Measurements from ENCODE around the gene RBMS3.

The RBMS3 gene

DNA sequence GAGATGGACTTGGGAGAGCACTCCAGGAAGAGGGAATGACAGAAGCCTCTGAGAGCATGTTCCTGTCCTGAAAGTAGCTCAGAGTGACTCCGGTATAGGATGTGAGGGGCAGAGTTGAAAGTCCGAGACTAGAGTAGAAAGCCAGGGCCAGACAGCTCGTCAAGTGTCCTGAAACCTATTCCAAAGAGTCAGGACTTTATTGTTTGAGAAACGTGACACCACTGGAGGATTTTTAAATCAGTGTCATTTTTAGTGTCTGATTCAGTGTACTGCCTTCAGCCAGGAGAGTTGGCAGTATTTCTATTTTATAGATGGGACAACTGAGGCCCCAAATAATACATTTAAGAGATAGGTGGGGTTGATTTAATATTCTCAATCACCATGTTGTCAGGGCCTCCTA, 1.6 kb upstream of the RBMS3 start:
- no peak for DNase-seq

DNA sequence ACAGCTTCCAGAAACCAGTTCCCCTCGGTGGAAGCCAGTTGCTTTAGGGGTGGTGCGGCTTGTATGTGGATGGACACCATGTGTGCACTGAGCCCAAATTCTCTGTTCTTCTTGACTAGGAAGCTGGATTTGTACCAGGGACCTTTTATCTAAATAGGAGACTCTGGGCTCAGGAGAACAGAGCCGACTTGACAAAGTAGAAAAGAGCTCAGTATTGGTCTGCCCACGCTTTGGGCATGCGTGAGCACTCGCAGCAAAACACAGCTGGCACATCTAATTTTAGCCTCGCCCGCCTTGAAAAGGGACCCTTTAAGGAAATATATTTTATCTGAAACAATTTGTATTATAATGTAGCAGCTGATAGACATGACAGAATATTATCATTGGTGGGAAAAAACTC, 1.1 kb upstream of the RBMS3 start:
- DNase-seq, result no peak

DNA sequence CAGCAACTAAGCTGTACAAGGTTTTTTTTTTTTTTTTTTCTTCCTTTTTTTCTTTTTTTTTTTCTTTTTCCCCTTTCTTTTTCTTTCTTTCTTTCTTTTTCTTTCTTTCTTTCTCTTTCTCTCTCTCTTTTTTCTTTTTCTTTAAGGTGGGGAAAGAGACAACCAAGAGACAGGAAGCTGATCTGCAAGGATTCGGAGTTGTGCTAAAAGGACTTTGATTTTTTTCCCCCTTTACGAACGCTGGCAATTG, 148 bp downstream of the RBMS3 start:
- DNase-seq, result no peak

DNA sequence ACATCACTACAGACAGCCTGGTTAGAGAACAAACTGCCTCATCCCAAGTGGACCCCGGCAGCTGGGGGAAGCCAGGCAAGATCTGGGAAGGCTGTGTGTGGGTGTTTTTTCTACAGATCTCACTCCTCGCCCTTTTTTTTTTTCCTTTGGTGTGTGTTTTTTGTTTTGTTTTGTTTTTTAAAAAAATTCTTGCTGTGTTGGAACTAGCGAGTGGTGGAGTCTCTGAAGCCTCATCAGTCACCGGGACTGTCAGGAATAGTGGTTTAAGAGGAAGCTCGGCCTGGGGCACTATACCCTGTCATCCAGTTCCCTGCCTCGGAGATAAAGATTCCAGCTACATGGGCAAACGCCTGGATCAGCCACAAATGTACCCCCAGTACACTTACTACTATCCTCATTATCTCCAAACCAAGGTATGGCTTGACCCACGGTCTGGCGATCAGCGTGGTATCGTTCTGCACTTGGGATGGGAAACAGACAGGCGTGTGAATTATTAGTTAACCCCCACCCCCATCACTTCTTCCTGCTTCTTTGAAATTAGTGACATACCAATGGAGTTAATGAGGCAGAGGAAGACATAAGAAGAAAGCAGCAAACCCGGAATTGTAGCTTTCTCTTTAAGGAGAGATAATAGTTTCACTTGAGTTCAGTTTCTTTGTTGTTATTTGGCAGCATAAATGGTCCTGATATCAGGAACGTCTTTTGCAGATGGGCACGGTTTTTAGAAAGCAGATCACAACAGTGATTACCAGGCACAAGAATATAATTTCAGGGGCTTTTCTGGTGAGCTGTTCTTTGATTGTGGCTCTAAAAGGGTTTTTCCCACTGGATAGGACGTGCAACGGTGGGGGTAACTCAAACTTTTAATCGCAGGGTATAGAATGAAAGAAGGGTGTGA, 722 bp downstream of the RBMS3 start:
- peak; percentile 1 for DNase-seq

DNA sequence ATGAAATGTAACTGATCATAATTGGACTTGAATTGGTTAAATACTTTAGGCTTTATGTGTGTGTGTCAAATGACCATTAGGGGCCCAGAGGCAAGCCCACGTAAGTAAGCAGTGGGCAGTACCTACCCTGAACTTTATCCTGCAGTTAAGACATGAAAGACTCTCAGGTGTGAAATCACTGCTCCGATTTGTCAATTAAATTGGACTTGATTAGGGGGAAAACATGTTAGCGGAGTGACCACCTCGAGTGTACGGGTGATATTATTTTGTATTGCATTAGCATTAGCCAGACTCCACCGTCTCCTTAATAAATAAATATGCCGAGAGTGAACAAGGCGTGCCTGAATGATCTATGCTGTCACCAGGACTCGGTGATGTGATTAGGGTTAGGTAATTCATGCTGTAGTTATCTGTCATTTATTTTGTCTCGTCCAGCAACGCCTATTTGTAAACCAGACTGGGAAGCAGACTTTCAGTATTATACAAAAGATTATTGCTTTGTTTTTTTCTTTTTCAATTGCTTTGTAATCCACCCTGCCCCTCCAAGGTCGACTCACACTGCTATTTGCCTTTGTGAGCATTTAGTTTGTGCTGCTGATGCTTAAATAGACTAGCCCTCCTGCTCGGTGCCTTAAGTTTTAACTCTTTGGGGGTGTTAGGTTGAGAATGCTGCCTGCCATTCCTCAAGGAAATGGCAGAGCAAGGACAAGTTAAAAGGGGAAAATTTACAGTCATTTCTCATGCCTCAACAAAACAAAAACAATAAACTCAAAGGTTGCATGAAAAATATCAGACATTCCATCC, 1.8 kb downstream of the RBMS3 start:
- DNase-seq, result no peak

DNA sequence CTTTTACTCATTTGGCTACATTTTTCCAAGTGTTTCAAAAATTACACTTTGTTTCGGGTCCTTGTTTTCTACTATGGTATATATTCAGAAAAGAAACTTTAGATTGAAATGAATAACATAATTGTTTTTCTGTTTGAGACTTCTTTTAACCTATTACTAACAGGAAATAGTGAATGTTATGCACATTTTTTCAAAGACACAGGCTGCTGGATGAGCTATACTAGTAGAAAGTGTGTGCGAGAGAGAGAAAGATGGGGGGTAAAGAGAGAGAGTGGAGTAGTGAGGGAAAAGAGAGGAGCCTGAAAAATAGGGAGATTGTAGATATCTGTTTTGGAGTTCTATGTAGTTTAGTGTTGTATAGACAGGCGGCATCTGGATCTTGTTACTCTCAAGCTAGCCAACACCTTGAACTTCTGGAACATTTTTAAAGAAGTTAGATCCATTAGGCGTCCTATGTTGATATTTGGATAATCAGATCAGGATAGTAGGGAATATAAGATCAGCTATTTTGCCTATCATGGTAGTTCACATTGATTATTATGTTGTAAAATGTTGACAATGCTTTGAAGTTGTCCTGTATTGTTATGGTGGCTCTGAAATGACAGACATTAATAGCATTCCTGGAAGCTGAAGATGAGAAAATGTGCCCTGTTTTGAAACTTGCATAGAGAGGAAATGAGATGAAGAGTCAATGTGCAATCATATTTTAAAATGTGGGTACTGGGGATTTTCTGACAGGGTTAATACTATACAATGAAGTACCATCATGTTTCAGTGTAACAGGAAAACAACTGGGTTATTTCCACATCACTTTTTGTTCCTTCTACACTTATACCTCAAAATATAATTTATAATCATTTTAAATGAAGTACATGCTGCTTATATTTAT, 2.6 kb downstream of the RBMS3 start:
- no peak for DNase-seq

DNA sequence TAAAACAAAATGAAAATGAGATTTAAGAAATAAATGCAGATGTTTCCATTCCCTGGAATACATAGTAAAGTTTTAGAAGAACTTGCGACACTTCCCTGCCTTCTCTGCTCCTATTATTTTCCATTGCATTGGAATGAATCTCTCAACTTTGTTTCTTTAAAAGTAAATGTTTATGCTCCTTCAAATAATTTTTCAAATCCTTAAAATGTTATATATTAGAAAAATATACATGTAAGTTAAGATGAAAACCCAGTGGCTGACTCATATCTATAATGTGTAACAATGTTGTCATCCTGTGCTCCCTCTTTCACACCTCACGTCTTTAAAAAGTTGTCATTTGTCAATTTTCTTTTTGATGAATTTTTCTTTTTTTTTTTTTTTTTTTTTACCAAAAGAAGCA, 3.6 kb downstream of the RBMS3 start:
- no peak for DNase-seq

DNA sequence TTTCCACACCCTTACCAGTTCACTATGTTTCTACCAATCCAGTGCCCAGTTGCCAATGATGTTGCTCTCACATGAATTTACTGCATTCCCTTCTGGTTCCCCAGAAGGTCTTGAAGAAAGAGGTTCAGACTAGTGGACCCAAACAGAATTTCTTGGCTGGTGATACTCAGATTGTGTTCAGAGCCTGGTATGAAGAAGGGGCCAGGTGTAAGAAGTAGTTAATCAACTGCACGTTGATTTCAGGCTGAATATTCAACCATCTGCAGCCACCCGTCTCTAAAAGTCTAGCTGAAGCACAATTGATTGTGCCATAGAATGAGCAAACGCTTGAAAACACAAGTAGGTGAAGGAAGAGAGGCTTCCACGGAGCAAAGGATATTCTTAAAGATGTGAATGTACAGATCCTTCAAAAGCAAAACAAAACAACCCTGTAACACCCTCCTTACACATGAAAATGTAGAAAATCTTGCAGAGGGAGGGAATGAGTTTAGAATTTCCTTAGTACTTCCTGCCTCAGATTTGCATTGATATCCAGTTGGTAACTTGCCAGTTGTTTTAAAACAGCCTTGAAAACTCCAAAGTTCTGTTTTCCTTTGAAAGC, 4.7 kb downstream of the RBMS3 start:
- DNase-seq, result no peak

DNA sequence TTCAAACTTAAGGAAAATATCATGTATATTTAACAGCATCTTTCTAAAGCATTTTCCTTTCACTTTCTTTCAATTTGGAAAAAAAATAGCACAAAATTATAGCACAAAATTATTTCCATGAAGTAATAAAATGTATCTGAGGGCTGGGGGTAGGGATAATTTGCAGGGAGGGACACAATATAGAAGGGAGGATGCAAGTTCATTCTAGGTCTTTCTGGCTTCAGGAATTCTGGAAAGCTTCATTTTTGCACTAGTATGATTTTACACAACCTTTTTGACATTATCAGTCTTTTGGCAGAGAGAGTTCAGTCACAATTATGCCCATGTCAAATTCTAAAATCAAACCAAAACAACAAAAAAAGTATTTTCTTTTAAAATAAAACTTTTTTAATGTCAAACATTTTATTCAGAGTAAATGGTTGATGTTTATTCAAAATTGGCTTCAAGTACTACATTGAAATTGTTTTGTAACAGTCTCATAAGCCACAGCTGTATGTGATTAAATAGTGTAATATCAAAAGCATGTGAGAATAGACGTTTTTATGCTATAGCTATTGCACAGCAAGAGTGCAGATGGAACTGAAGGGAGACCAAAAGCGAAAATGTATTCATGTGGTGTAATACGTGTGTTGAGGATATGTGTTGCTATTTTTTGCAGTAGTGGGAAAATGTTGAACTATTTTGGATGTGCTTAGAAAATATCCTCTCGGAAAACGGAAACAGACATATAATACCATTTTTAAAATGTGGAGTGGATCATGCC, 5.8 kb downstream of the RBMS3 start:
- no peak for DNase-seq

DNA sequence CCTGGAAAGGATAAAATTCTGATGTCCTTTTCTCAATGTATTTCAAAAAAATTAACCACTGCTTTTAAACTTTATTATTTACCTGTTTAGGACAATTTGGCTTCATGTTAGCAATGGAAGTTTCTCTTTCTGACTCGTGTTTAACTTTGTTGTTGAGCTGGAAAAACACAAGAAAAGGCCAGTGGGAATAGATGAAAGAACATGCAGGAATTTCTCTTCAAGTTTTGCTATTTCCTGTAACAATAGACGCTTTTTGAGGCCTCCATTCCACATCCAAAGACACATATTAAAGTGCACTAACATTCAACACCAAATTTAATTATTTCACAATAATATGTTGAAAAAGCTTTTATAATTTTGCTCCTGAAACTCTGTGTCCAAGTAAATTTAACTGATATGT, 9.7 kb downstream of the RBMS3 start:
- no peak for DNase-seq

DNA sequence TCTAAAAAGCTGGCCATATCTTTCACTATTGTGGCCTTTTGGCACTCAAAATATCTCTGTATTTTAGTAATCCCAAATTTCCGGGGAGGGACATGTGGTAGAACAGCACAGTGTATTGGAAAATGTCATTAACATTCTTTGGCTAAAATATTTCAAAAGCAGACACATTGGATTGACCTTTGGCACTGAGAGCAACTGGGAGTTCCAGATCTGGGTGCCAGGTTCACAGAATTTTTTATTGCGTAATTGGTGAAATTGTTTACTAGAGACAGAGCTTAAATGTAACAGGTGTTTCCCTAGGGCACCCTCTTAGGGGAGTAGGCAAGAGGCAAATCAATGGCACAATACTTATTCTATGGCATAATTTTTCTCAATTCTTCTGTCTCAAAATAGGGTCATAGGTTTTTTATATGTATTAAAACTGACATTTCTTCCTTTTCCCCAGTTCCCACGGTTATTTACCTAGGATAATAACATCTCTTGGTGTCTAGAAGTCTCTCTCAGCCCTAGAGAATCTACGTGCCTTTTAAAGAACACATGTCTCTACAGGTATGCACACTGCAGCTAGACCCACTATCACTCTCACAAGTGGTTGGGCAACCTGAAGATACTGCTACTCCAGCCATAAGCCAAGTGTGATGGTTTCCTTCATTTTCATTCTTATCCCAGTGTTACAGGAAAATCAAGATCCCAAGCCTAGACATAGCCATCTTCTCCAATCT, 10.6 kb downstream of the RBMS3 start:
- no peak for DNase-seq

DNA sequence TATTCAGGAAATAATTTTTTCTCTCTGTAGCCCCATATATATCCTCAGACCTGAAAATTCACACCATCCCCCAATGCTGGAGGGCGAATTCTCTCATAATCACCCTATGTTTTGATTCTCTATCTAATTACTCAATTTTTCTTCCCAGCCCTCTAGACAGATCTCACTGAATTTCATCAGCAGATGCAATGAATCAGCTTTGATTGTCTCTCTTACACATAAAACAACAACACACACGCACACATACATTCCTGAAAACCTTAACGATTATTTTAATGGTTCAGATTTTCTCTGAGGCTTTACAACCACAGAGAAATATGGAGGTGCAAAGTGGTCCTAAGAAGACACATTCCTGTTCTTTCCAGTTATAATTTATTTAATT, 11.1 kb downstream of the RBMS3 start:
- DNase-seq, result no peak

DNA sequence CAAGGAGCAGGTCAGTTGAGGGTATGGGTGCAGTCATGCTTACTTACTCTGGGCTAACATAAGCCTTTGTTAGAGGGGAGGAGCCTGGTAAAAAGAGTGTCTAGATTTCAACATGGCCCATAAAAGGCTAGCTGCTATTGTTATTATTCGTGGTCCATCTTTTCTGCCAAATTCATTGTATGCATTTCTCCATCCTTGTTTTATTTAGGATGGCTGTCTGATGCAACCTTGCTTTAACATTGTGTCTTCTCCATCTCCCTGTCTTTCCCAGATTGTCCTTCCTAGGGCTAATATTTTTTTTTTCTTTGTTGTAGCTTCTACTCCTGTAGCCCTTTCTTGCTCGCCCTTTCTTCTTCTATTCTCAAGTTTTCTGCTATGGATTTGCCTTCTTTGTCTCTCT, 12.6 kb downstream of the RBMS3 start:
- no peak for DNase-seq

DNA sequence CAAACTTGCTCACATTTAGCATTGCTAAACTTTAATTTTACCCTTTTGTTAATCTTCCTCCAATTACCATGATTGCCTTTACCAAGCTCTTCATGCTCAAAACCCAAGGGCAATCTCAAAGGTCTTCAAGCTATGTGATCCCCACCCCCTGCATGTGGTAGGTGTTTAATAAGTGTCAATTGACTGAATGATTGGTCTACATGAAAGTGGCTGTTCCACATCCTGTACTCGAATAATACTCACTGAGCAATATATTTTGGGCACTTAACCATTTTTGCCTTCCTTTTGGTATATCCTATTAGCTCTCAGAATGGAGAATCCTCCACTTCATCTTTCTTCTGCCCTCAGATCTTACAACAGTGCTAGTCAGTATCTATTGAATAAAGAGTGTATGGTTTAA, 17.1 kb downstream of the RBMS3 start:
- DNase-seq, result no peak

DNA sequence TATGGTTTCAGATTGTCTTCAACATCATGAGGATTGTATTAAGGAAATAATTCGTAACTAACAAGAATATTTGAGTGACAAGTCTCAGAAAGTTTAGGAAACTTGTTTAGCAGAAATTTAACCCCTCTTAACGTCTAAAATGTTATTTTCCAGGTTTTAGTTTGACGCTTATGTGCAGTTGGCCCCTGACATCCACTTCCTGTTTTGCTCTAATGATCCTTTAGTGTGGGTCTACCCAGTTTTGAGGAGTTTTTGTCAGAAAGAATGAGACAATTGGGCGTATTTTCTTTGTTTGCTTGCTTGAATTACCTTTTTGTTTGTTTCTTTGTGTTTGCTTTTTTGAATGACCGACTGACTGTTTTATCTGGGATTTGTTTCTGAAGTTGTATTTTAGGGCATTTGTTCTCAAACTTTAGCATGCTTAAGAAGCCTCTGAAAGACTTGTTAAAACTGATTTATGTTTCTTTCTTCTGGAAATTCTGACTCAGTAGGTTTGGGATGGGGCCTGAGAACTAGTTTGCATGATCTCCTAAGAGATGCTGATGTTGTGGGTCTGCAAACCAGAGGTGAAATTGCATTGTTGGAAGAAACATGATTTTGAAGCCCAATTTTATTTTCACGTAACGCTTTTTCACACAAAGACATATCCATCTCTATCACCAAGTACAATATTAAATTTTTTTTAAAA, 20.6 kb downstream of the RBMS3 start:
- no peak for DNase-seq

DNA sequence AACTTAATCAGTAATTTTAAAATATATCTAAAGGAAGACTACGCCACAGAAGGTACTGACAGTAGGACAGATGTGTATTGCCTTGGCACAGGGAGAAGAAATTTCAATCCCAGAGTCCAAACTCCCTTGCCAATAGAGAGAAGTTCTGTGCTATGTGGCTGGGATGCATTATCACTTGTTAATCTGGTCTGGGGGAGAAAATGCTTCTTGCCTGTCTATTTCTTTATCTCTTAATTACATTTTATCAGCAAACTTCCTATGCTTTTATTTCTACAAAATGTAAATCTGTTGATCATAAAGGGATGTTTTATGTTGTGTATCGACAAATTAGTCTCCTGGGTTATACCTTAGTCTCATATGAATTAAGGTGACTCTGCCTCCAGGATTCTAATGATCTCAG, 21.7 kb downstream of the RBMS3 start:
- DNase-seq, result no peak

DNA sequence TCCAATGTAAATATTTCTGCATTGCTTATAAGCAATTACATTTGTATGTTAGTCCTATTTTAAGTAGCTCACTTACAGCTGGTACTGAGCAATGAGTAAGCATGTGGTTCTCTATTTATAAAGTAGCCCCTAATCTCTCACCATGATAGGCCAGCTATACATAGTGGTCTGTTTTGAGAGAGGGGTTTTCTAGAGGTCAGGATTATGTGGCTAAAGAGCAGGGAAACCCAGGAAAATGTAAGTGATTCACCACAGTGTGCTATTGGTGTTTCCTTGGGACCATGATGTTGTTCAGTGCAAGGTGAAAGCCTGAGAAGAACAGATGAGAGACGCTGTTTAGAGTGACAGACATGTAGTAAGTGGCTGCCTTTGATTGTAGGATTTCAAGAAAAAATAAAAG, 26.4 kb downstream of the RBMS3 start:
- DNase-seq, result no peak

DNA sequence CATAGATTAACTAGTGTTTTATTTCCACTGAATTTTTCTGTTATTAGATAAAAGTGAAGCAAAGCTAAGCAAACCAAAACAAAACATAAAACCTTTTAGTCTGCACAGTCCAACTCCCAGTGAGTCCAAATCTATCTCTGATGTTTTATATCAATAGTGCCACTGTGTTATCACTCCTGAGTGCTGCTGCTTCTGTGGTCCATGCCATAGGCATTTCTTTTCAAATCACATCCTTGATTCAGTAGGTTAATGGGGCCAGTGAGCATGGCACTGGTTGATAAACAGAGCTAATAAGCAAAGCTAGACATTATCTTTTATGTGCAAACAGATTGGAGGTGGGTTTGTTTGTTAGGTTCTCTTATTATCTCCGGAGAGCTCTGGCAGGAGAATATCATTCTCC, 30.0 kb downstream of the RBMS3 start:
- DNase-seq, result no peak

DNA sequence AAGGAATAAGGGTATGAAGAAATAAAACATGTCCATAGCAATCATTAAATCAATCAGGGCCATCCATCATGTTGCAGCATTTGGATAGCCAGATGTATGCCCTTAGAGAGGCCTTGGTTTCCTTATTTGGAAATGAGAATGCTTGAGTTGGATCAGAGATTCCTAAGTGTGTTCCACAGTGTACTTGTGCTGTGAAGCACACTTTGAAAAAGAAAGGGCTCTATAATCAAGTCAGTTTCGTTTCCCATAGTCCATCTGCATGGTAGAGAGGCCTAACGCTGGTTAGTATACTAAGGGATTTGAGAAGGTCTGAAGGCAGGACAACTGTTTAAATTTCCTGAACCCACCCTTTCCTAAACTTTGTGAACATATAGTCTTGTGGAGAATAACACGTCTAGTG, 30.9 kb downstream of the RBMS3 start:
- DNase-seq, result no peak

DNA sequence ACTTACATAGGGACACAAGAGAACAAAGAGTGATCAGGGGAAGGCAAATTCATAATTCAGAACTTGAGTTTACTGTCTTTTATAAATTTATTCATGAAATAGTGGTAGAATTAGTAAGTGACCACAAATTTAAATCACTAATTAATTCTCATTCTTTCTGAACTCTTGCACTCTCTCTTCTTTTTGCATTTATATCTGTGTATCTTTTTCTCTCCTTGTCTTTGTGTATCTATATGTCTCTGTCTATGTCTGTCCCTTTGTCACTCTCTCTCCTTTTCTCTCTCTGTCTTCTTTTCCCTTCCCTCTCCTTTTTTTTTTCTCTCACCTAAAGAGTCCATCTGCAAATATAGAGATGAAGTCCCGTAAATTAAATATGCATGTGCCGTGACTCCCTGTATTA, 31.5 kb downstream of the RBMS3 start:
- no peak for DNase-seq

DNA sequence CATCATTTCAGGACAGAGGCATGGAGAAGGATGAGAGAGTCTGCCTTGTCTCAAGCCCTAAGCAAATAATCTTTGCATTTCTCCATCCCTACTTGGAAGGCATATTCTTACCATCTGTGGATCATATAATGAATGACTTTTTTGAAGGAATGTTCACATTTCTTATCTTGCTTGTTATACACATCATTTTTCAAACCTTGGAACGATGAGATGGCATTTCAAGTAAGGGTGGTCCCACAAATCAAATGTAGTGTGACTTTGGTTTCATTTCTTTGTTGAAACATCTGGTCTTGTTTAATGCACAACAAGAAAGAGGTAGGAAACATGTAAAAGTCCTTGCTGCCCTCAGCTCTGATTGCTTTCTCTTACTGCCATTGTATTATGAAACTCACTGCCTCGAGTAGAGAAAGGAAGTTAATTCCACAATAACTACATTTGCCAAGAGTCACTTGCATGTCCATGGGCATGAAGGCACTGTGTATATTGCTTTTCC, 32.1 kb downstream of the RBMS3 start:
- DNase-seq, result no peak
